Measurements from ENCODE around the gene TMEM240.
A peak's percentile ranks its signal among the peaks of the same experiment; 100 is the strongest.
"Not testable (repeated sequence)": the region's sequence is repeated elsewhere in the genome, so short reads cannot be mapped to it uniquely, and the experiment has no call there.

TMEM240 gene

GRCh38 chr1:1541956-1542765 is 1.7 kb upstream of the TMEM240 start:
- peak in 1 of 10 donors; percentile 75 for DNase-seq
- intact Hi-C loops (cut with DNase I): no loop called here

- no peak for DNase-seq
- intact Hi-C loops (cut with DNase I): no loop called here
Observed at GRCh38 chr1:1540818-1541628, 599 bp upstream of the TMEM240 start.

GRCh38 chr1:1539310-1540089 is 924 bp downstream of the TMEM240 start:
- DNase-seq: peak in 1 of 10 donors; percentile 86
- intact Hi-C loops (cut with DNase I): no loop called here

- intact Hi-C loops (cut with DNase I): no loop called here
- DNase-seq: no peak
Observed at GRCh38 chr1:1538989-1539309, 1.5 kb downstream of the TMEM240 start.

- intact Hi-C loops (cut with DNase I): no loop called here
- DNase-seq: peak in 1 of 10 donors; percentile 69
Observed at GRCh38 chr1:1538334-1538733, 2.1 kb downstream of the TMEM240 start.

- intact Hi-C loops (cut with DNase I): no loop called here
- peak in 3 of 10 donors; percentile 48 to 85 (median 81) for DNase-seq
Observed at GRCh38 chr1:1537626-1538250, 2.7 kb downstream of the TMEM240 start.

- intact Hi-C loops (cut with DNase I): no loop called here
- DNase-seq: peak in 1 of 10 donors; percentile 65
Observed at GRCh38 chr1:1536938-1537546, 3.4 kb downstream of the TMEM240 start.

GRCh38 chr1:1536019-1536937 is 4.1 kb downstream of the TMEM240 start:
- peak in 4 of 10 donors; percentile 33 to 89 (median 69) for DNase-seq
- intact Hi-C loops (cut with DNase I): no loop called here

- intact Hi-C loops (cut with DNase I): no loop called here
- DNase-seq: peak in 1 of 10 donors; percentile 83
Observed at GRCh38 chr1:1535201-1536018, 5.0 kb downstream of the TMEM240 start.

GRCh38 chr1:1534401-1535154 is 5.8 kb downstream of the TMEM240 start:
- DNase-seq: peak in 1 of 10 donors; percentile 75

GRCh38 chr1:1533894-1534291 is 6.5 kb downstream of the TMEM240 start:
- intact Hi-C loops (cut with DNase I): not testable (repeated sequence)
- DNase-seq: peak in 1 of 10 donors; percentile 62

More at GRCh38 chr1:1534401-1535154, 5.8 kb downstream of the TMEM240 start:
- intact Hi-C loops (cut with DNase I): no loop called here

GRCh38 chr1:1533176-1533893 is 7.1 kb downstream of the TMEM240 start:
- DNase-seq: not testable (repeated sequence)

GRCh38 chr1:1531947-1532346 is 8.5 kb downstream of the TMEM240 start:
- intact Hi-C loops (cut with DNase I): no loop called here
- no peak for DNase-seq

More at GRCh38 chr1:1533176-1533893, 7.1 kb downstream of the TMEM240 start:
- intact Hi-C loops (cut with DNase I): not testable (repeated sequence)

GRCh38 chr1:1529936-1530335 is 10.5 kb downstream of the TMEM240 start:
- DNase-seq: no peak
- intact Hi-C loops (cut with DNase I): no loop called here

GRCh38 chr1:1529321-1529720 is 11.1 kb downstream of the TMEM240 start:
- intact Hi-C loops (cut with DNase I): no loop called here
- no peak for DNase-seq
